Measurements from ENCODE around the gene INPP5D.

The INPP5D gene

DNA sequence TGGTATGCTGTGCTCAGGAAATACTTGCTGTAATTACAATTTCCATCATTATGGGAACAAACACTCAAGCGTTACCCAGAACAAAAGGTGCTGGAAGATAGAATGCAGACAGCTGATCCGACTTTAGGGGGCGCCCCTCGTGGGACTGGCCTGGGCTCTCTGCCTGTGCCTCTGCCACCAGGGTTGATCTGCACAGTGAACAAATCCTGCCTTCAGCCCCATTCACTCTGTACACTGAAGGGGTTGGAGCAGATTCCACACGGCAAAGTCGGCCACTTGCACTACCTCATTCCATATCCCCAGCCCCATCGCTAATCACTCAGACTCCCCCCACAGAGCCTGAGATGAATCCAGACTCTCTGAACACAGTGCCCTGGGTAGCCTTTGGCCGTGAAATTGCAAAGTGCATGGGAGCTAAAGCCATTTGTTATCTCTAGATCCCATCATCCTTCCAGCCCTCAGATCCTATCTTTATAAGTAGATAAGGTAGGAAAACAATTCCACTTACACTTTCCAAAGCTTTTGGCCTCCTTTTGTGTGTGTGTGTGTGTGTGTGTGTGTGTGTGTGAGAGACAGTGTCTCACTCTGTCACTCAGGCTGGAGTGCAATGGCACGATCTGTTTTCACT lies 69.3 kb downstream of the INPP5D start:
- DNase-seq (ENCODE audit: low read depth), result no peak

GRCh38 chr2:233130024-233130423 lies 69.9 kb downstream of the INPP5D start:
- TF ChIP-seq, protein P1, sequence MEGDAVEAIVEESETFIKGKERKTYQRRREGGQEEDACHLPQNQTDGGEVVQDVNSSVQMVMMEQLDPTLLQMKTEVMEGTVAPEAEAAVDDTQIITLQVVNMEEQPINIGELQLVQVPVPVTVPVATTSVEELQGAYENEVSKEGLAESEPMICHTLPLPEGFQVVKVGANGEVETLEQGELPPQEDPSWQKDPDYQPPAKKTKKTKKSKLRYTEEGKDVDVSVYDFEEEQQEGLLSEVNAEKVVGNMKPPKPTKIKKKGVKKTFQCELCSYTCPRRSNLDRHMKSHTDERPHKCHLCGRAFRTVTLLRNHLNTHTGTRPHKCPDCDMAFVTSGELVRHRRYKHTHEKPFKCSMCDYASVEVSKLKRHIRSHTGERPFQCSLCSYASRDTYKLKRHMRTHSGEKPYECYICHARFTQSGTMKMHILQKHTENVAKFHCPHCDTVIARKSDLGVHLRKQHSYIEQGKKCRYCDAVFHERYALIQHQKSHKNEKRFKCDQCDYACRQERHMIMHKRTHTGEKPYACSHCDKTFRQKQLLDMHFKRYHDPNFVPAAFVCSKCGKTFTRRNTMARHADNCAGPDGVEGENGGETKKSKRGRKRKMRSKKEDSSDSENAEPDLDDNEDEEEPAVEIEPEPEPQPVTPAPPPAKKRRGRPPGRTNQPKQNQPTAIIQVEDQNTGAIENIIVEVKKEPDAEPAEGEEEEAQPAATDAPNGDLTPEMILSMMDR (IDR thresholded peaks at IDR 0.05; ENCODE audit: insufficient read depth, low read depth, low read length, missing control alignments), result no peak

More for the DNA sequence above, 69.3 kb downstream of the INPP5D start:
- TF ChIP-seq, protein P1 (IDR thresholded peaks at IDR 0.05; ENCODE audit: insufficient read depth, low read depth, low read length, missing control alignments), result no peak
- no peak overlapping the region for H3K4me3 ChIP-seq (ENCODE audit: low read length)

GRCh38 chr2:233130481-233131020 lies 70.4 kb downstream of the INPP5D start:
- DNase-seq (ENCODE audit: low read depth), result no peak
- no peak overlapping the region for H3K4me3 ChIP-seq (ENCODE audit: low read length)
- TF ChIP-seq, protein P1 (IDR thresholded peaks at IDR 0.05; ENCODE audit: insufficient read depth, low read depth, low read length, missing control alignments), result no peak

More at GRCh38 chr2:233130024-233130423, 69.9 kb downstream of the INPP5D start:
- no peak overlapping the region for H3K4me3 ChIP-seq (ENCODE audit: low read length)
- no peak for DNase-seq (ENCODE audit: low read depth)

DNA sequence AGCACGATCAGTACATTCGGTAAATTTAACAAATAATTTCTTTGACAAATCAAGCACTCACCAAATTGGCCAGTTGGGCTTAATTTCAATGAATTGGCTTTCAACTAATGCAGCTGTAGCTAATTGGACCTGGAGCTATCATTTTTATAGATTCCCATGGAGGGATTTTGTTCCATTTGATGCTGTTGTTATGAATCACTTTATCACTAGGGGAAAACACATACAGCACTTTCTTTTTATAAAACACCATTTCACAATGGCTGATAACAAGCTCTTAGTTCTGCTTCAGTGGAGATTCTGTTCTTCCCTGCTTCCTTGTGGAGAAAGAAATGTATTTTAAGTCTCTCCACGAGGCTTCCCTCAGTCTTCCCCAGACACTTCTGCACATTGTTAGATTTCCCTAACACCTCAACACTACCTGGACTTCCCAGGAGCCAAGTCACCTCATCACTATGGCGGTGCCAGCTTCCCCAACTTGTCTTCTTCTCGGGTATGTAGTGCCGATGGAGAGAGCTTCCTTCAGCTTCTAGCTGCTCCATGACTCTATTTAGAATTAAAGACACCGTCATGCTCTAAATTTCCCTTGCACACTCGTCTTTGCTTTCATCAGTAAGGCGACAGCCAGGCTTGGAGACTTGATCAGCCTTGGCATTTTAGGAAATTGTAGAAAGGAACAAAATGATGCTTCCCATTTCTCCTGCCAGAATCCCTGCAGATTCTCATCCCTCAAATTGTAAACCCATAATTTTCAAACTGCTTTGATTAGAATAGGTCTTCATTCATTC lies 72.0 kb downstream of the INPP5D start:
- no peak overlapping the region for H3K4me3 ChIP-seq (ENCODE audit: low read length)
- TF ChIP-seq, protein P1 (IDR thresholded peaks at IDR 0.05; ENCODE audit: insufficient read depth, low read depth, low read length, missing control alignments), result no peak
- DNase-seq (ENCODE audit: low read depth), result no peak

DNA sequence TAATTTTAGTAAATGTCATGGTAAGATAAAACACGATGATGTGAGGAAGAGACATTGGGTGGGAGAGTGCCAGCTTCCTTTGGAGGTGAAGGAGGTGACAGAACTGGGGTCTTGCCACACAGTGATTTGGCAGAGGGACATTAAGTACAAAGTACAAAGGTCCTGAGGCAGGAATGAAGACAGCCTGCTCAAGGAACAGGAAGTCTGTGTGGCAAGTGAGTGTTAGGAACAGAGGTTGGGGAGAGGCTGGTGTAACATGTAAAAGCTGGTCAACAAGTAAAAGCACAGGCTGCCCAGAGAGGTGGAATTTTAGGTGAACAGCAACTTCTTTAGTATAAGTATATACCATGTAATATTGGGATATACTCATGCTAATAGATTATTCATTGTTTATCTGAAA lies 73.1 kb downstream of the INPP5D start:
- TF ChIP-seq, protein P1 (IDR thresholded peaks at IDR 0.05; ENCODE audit: insufficient read depth, low read depth, low read length, missing control alignments), result no peak
- DNase-seq (ENCODE audit: low read depth), result no peak
- no peak overlapping the region for H3K4me3 ChIP-seq (ENCODE audit: low read length)

DNA sequence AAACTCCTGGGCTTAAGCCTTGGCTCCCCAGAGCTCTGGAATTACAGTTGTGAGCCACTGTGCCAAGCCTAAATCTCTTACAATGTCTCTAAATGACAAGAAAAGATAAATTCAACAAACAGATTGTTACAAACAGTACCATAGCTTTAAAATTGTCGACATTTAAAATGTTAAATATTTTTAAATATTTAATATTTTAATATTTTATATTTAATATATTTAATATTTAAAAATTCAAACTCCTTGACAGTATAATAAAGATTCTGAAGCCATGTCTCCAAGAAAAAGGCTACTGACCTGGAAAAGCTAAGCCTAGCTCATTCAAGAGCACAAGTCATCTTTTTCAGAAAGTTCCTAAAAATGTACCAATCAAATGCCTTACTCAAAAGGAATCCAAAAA lies 75.3 kb downstream of the INPP5D start:
- TF ChIP-seq, protein P1 (IDR thresholded peaks at IDR 0.05; ENCODE audit: insufficient read depth, low read depth, low read length, missing control alignments), result no peak
- DNase-seq (ENCODE audit: low read depth), result no peak
- no peak overlapping the region for H3K4me3 ChIP-seq (ENCODE audit: low read length)

Data from epithelial cell of esophagus (primary cell).